ENCODE results near the gene SLCO2B1. TPM values are rescaled to one million over a fixed set of nuclear protein-coding genes. Genes with fewer than 3 reads are reported as not detected.

SLCO2B1 gene
- total RNA-seq, 1 experiment from 2014 or later: not detected

GRCh38 chr11:75135021-75135650 lies 15.8 kb upstream of the SLCO2B1 start:
- H2BK5ac ChIP-seq (ENCODE audit: insufficient read length, low read length): no peak overlapping the region
- H3K56ac ChIP-seq (ENCODE audit: insufficient read length, low read depth, low read length): no peak overlapping the region
- no peak overlapping the region for H3K4ac ChIP-seq (ENCODE audit: low read depth, low read length)
- no peak overlapping the region; the same call in 1 of the 2 replicates for H3K14ac ChIP-seq (ENCODE audit: insufficient read depth, low read length)
- H3K4me1 ChIP-seq (ENCODE audit: insufficient read depth, low read length): no peaks in the 10 kb centered on the region
- H3K36me3 Mint-ChIP-seq (ENCODE audit: insufficient read depth in 1 of 3, low read depth in 3 of 3): no peaks in the 10 kb centered on the region
- no peak overlapping the region for H2AK5ac ChIP-seq (ENCODE audit: insufficient read length, low read length)
- no peak overlapping the region for H2BK12ac ChIP-seq (ENCODE audit: insufficient read length, low read depth, low read length)
- peaks cover 4 to 7% of the 10 kb centered on the region in 2 experiments for H3K4me1 Mint-ChIP-seq
- H3K23ac ChIP-seq (ENCODE audit: insufficient read length, low read depth, low read length): no peak overlapping the region
- no peak overlapping the region for H3K18ac ChIP-seq (ENCODE audit: insufficient read length, low read depth, low read length)
- H4K5ac ChIP-seq (ENCODE audit: insufficient read length, low read depth, low read length): no peak overlapping the region
- H4K8ac ChIP-seq (replicated peaks; ENCODE audit: insufficient read length, low read depth, low read length): no peak overlapping the region
- WGBS (ENCODE audit: extremely low coverage, insufficient read length, low lambda C conversion rate): no CpG with 5 or more reads among the region's 5 CpGs
- H3K27ac Mint-ChIP-seq: no peak overlapping the region
- H3K27me3 ChIP-seq (ENCODE audit: insufficient read depth, low read length): no peaks in the 10 kb centered on the region
- DNase-seq: no peak
- H3K23me2 ChIP-seq (ENCODE audit: insufficient read length, low read depth, low read length, poor library complexity, severe bottlenecking): no peaks in the 10 kb centered on the region
- H3K9me3 ChIP-seq (ENCODE audit: control insufficient read depth, low read depth, low read length): no peaks in the 10 kb centered on the region
- H4K20me1 ChIP-seq (ENCODE audit: control insufficient read depth, insufficient read depth, insufficient read length): no peaks in the 10 kb centered on the region
- TF ChIP-seq CTCF (conservative IDR thresholded peaks at IDR 0.05): no peak
- H4K91ac ChIP-seq (ENCODE audit: insufficient read length, low read depth, low read length): no peak overlapping the region
- no peaks in the 10 kb centered on the region for H3K79me2 ChIP-seq (ENCODE audit: insufficient read depth, low read length)
- H2BK120ac ChIP-seq (ENCODE audit: low read depth, low read length, poor library complexity, severe bottlenecking): no peak overlapping the region
- no peaks in the 10 kb centered on the region for H3K79me1 ChIP-seq (ENCODE audit: insufficient read depth, low read depth, low read length, poor library complexity, severe bottlenecking)
- no peak overlapping the region for H3K9ac ChIP-seq (ENCODE audit: extremely low read depth, insufficient read length, low read length)
- H3K27ac ChIP-seq (ENCODE audit: insufficient read length, low read depth, low read length): no peak overlapping the region
- H2AFZ ChIP-seq (ENCODE audit: low read length): no peak overlapping the region
- H3T11ph ChIP-seq (ENCODE audit: low read length): no peak overlapping the region
- peaks cover 0 to 6% of the 10 kb centered on the region in 2 experiments; a peak in 2 of 5 replicates for H3K9me3 Mint-ChIP-seq
- peaks cover 26% of the 10 kb centered on the region for H3K27me3 Mint-ChIP-seq (ENCODE audit: low read depth)
- no peak overlapping the region for H2BK15ac ChIP-seq (ENCODE audit: low read depth, low read length)
- H2BK20ac ChIP-seq (ENCODE audit: low read depth, low read length, poor library complexity, severe bottlenecking): no peak overlapping the region
- no peak overlapping the region for H3K4me3 Mint-ChIP-seq
- H3K4me2 ChIP-seq (ENCODE audit: insufficient read depth, insufficient read length, low read length): no peak overlapping the region

Measured in H9 (cell line).